HG02798 (cell line): Measurements from ENCODE around the gene ATP13A4.

Source experiments
- ATAC-seq: cut with Tn5 transposase; IDR thresholded peaks from one replicate; pipeline ENCODE4 v1.9.1; 2021; ENCODE audit warnings: mild to moderate bottlenecking; ENCODE audit not compliant: unreplicated experiment, poor library complexity

The ATP13A4 gene

GRCh38 chr3:193499136-193499770, 55.4 kb downstream of the ATP13A4 start:
- ATAC-seq = no peak

- ATAC-seq = no peak
Measured at GRCh38 chr3:193498215-193498614, 56.5 kb downstream of the ATP13A4 start.

DNA sequence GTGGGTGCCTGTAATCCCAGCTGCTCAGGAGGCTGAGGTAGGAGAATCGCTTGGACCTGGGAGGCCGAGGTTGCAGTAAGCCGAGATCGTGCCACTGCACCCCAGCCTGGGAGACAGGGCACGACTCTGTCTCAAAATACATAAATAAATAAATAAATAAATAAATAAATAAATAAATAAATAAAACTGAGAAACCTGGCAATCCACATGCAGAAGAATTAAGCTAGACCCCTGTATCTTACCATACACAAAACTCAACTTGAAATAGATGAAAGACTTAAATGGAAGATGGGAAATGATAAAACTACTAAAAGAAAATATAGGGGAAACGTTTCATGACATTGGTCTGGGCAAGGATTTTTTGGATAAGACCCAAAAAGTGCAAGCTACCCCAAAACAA, 58.0 kb downstream of the ATP13A4 start:
- no peak for ATAC-seq

- no peak for ATAC-seq
Measured at GRCh38 chr3:193491026-193491425, 63.7 kb downstream of the ATP13A4 start.

GRCh38 chr3:193490580-193490979, 64.1 kb downstream of the ATP13A4 start:
- no peak for ATAC-seq

- ATAC-seq = no peak
Measured at GRCh38 chr3:193489949-193490348, 64.7 kb downstream of the ATP13A4 start.

DNA sequence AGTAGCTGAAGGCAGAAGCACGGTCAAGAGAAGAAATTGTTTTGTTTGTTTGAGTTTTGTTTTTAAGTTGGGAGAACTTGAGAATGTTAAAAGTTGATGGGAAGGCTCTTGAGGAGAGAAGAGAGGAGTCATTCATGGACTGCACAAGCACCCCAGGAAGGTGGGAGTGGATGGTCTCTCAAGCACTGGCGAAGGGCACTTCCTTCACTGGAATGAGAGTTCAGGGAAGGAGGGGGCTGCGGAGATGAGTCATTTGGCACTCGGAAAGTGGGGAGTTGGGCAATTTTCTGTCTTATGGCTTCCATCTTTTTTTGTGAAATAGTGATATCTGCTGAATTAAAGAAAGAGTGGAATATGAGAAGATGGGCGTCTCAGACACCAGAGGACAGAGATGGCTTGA, 66.0 kb downstream of the ATP13A4 start:
- no peak for ATAC-seq

DNA sequence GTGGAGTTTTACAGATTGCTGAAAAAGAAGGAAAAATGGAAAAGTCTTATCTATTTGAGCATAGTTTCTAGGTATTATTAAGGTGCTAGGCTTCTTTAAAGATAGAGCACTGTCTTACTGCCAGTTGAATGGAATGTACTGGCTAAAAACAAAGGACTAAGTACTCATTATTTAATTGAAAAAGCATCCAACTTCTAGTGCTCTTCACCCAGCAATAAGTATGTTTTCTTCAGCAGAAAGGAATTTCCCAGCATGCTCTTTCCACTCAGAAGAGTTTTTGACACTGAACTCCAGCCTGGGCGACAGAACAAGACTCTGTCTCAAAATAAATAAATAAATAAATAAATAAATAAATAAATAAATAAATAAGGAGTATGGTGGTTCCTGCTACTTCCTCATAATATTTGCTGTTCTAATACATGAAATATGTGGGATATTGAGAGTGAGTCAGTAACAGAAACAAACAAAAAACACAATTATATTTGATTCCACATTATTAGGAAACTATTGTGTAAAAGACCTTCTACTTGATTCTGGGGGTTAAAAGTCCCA, 70.6 kb downstream of the ATP13A4 start:
- no peak for ATAC-seq

- ATAC-seq = no peak
Measured at GRCh38 chr3:193481436-193481835, 73.3 kb downstream of the ATP13A4 start.

DNA sequence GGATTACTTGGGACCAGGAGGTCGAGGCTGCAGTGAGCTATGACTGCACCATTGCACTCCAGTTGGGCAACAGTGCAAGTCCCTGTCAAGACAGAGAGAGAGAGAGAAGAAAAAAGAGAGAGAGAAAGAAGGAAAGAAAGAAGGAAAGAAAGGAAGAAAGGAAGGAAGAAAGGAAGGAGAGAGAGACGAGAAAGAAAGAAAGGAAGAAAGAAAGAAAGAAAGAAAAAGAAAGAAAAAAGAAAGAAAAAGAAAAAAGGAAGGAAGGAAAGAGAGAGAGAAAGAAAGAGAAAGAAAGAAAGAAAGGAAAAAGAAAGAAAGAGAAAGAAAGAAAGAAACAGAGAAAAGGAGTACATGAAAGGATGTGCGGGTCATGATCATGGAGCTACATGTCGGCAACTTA, 80.2 kb downstream of the ATP13A4 start:
- no peak for ATAC-seq

GRCh38 chr3:193470710-193471109, 84.0 kb downstream of the ATP13A4 start:
- ATAC-seq = no peak

GRCh38 chr3:193465992-193466608, 88.6 kb downstream of the ATP13A4 start:
- no peak for ATAC-seq

GRCh38 chr3:193464889-193465288, 89.8 kb downstream of the ATP13A4 start:
- ATAC-seq = no peak

DNA sequence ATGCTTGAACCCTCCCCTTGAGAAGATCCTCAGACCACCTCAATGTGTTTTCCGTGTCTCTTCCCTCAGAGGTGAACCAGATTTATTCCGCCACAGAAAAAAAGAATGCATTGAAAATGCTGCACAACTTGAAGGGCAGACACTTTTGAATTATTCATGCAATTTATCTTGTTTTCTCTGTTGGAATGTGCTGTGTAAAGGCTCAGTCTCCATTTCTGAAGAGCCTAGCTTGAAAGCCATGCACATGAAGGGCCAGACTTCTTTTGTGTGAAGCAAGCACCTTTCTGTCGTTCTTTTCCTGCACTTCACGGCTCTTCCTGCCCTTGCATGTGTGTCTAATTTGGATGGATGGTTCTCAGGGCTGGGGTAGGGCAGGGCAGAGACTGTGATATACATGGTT, 97.2 kb downstream of the ATP13A4 start:
- no peak for ATAC-seq

GRCh38 chr3:193452338-193452737, 102.4 kb downstream of the ATP13A4 start:
- ATAC-seq = no peak

DNA sequence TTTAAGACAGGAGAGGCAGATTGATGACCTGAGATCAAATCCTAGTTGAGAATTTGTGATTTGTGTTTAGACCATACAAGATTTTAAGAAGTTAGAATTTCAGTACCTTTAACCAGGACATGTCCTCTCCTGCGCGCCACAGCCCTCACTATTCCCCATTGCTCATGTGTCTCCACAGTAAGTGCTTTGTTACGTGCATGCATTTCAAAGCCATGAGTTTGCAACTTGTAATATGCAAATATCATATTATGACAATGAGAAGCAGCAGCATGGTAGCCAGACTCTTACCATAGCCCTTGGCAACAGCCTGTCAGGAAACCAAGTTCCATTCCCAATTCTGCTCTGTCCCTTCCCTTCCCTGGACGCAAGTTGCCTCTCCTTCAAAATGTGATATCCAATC, 102.8 kb downstream of the ATP13A4 start:
- ATAC-seq = no peak

GRCh38 chr3:193446965-193447602, 107.6 kb downstream of the ATP13A4 start:
- no peak for ATAC-seq

DNA sequence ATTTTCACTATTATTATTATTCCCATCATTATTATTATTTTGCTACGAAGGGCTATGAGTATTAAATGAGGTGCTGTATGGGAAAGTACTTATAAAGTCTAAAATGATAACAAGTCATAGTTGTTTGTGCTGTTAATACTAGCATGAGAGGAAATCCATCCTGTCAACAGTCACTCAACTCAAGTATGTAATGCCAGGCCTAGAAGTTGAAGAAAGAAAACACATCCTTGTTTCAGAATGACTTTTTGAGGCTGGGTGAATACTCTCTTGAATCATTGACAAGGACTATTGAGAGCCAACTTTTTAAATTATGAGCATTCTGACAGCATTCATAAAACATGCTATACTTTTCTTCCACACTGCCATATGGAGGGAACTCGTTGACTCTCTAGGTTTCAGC, 115.3 kb downstream of the ATP13A4 start:
- ATAC-seq = no peak

DNA sequence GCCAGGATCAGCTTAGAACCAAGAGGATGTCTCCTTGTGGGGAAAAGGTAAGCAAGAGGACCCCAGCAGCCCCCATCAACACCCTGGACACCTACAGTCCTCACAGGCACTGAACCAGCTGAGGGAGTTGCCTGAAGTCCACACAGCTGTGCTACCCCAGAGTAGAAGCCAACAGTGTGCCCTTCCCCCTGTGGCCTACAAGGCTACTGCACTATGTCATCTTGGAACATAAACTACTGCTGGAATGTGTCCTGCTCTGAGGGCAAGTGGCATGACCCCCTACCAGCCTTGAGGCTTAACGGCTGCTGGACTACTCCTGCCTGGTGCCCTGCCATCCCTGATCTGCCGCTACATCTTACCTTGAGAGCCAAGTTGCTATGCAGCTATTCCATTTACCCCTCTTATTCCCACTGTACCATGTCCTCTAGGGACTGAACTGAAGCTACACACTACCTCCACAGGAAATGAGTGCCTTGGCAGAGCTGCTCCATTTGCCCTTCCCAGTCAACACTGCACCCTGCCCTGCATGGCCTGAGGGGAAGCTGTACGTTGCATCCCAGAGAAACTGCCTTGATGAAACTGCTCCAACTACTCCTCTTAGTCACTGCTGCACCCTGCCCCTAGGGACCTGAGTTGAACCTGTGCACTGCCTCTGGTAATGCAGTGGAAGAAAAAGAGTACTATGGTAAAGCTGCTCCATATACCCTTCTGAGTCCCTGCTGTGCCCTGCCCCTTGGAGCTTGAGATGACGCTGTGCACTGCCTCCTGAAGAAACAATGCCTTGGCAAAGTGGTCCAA, 135.9 kb downstream of the ATP13A4 start:
- ATAC-seq = no peak

GRCh38 chr3:193416629-193417028, 138.1 kb downstream of the ATP13A4 start:
- ATAC-seq = no peak

DNA sequence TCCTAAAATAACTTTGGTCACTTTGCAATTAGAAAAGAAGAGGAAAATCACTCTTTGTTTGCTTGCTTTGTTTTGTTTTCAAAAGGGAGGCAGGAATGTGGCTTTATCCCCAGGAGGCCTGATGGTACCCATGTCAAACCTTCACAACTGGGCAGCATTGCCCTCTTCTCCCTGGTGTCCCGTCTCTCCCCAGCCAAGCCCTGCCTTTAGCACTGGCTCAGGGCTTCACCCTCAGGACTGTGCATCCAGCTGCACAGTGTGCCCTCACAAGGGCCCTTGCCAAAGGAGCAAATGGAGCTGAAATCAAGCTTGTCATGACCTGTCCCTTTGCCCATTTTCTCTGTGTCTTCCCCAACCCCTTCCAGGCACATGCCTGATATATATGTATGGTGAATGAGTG, 147.0 kb downstream of the ATP13A4 start:
- ATAC-seq = no peak
